ENCODE results near the gene NEGR1.

Gene NEGR1

GRCh38 chr1:71463144-71463543, 819.2 kb downstream of the NEGR1 start:
- no peak for DNase-seq (ENCODE audit: low read depth)

GRCh38 chr1:71462247-71462646, 820.1 kb downstream of the NEGR1 start:
- DNase-seq (ENCODE audit: low read depth): no peak

- DNase-seq (ENCODE audit: low read depth): no peak
Measured at GRCh38 chr1:71461416-71461815, 820.9 kb downstream of the NEGR1 start.

GRCh38 chr1:71448444-71448843, 833.9 kb downstream of the NEGR1 start:
- no peak for DNase-seq (ENCODE audit: low read depth)

- DNase-seq (ENCODE audit: low read depth): no peak
Measured at GRCh38 chr1:71438626-71439025, 843.7 kb downstream of the NEGR1 start.

- DNase-seq (ENCODE audit: low read depth): no peak
Measured at GRCh38 chr1:71435951-71436350, 846.4 kb downstream of the NEGR1 start.

GRCh38 chr1:71434240-71434639, 848.1 kb downstream of the NEGR1 start:
- no peak for DNase-seq (ENCODE audit: low read depth)

GRCh38 chr1:71428029-71428428, 854.3 kb downstream of the NEGR1 start:
- no peak for DNase-seq (ENCODE audit: low read depth)

- no peak for DNase-seq (ENCODE audit: low read depth)
Measured at GRCh38 chr1:71427066-71427465, 855.3 kb downstream of the NEGR1 start.

- no peak for DNase-seq (ENCODE audit: low read depth)
Measured at GRCh38 chr1:71424536-71424935, 857.8 kb downstream of the NEGR1 start.

GRCh38 chr1:71422221-71422620, 860.1 kb downstream of the NEGR1 start:
- DNase-seq (ENCODE audit: low read depth): no peak

GRCh38 chr1:71417421-71417820, 864.9 kb downstream of the NEGR1 start:
- no peak for DNase-seq (ENCODE audit: low read depth)

GRCh38 chr1:71414179-71414578, 868.2 kb downstream of the NEGR1 start:
- no peak for DNase-seq (ENCODE audit: low read depth)

- DNase-seq (ENCODE audit: low read depth): peak; percentile 14
Measured at GRCh38 chr1:71413441-71414175, 868.7 kb downstream of the NEGR1 start.

GRCh38 chr1:71400050-71400449, 882.3 kb downstream of the NEGR1 start:
- DNase-seq (ENCODE audit: low read depth): no peak

GRCh38 chr1:71399594-71399993, 882.7 kb downstream of the NEGR1 start:
- DNase-seq (ENCODE audit: low read depth): no peak

GRCh38 chr1:71393301-71393700, 889.0 kb downstream of the NEGR1 start:
- no peak for DNase-seq (ENCODE audit: low read depth)

GRCh38 chr1:71390518-71390917, 891.8 kb downstream of the NEGR1 start:
- no peak for DNase-seq (ENCODE audit: low read depth)

GRCh38 chr1:71377886-71378285, 904.5 kb downstream of the NEGR1 start:
- no peak for DNase-seq (ENCODE audit: low read depth)

- no peak for DNase-seq (ENCODE audit: low read depth)
Measured at GRCh38 chr1:71372496-71372895, 909.8 kb downstream of the NEGR1 start.

- DNase-seq (ENCODE audit: low read depth): no peak
Measured at GRCh38 chr1:71371581-71371980, 910.8 kb downstream of the NEGR1 start.

GRCh38 chr1:71364236-71364635, 918.1 kb downstream of the NEGR1 start:
- DNase-seq (ENCODE audit: low read depth): no peak

GRCh38 chr1:71362691-71363090, 919.6 kb downstream of the NEGR1 start:
- no peak for DNase-seq (ENCODE audit: low read depth)

- no peak for DNase-seq (ENCODE audit: low read depth)
Measured at GRCh38 chr1:71362076-71362475, 920.3 kb downstream of the NEGR1 start.

All from stromal cell of bone marrow (primary cell).